Measurements from ENCODE around the gene ARHGAP45.

Gene ARHGAP45

GRCh38 chr19:1040476-1041271 lies 26.3 kb upstream of the ARHGAP45 start:
- peak; percentile 94 for DNase-seq

DNA sequence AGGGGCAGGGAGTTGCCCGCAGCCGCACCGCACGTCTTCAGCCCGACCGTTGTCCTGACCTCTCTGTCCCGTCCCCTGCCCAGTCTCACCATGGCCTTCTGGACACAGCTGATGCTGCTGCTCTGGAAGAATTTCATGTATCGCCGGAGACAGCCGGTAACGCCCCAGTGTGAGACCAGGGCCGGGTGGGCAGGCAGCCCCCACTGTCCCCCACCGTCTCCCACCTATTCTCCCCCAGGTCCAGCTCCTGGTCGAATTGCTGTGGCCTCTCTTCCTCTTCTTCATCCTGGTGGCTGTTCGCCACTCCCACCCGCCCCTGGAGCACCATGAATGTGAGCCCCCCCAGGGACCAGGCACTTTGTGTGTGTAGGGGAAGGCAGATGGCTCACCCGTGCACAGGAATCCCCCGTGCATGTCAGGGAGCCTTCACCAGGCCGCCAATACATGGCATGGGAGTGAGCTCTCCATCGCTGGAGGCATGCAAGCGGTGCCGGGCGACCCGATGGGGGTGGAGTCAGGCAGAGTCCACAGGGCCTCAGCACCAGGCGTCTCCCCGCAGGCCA lies 25.6 kb upstream of the ARHGAP45 start:
- DNase-seq = no peak

DNA sequence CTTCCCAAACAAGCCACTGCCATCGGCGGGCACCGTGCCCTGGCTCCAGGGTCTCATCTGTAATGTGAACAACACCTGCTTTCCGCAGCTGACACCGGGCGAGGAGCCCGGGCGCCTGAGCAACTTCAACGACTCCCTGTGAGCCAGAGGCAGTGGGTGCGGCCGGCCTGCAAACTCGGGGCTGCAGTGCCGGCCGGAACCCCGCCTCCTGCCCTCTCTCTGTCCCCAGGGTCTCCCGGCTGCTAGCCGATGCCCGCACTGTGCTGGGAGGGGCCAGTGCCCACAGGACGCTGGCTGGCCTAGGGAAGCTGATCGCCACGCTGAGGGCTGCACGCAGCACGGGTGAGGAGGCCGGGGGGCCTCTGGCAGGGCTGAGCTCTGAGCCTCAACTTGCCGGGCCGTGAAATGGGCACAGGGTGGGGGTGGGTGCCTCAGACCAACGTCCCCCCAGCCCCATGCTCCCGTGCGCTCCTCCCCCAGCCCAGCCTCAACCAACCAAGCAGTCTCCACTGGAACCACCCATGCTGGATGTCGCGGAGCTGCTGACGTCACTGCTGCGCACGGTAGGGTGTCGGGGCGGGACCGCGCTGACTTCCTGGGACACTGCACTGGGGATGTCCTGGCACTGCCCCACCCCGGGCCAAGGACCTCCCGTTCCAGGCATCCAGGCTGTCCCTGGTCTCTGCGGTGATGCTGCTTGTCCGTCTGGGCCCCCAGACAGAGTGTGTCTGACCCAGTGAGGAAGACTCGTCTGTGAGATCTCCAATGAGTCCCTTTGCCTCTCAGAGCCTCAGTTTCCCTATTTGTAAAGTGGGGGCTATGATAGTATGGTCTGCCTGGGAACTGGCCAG lies 24.9 kb upstream of the ARHGAP45 start:
- peak; percentile 92 for DNase-seq

DNA sequence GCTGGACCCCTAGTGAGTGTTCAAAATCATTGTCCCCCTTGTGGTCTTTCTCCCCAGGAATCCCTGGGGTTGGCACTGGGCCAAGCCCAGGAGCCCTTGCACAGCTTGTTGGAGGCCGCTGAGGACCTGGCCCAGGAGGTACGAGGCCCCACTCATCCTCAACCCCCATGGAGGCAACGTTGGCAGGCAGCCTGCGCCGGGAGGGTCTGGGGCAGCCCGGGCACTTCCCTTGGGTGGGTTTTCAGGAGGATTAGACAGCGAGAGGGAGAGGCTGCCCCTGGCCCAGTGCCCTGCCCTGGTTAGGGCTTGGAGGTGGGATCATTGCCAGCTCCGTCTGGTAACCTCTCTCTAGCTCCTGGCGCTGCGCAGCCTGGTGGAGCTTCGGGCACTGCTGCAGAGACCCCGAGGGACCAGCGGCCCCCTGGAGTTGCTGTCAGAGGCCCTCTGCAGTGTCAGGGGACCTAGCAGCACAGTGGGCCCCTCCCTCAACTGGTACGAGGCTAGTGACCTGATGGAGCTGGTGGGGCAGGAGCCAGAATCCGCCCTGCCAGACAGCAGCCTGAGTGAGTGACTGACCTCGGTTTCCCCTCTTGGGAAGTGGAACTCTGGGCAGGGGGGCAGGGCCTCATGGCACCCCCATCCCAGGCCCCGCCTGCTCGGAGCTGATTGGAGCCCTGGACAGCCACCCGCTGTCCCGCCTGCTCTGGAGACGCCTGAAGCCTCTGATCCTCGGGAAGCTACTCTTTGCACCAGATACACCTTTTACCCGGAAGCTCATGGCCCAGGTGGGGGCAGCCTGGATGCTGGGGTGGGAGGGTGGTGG lies 24.1 kb upstream of the ARHGAP45 start:
- DNase-seq = peak; percentile 34

- DNase-seq = peak; percentile 71
Measured at GRCh38 chr19:1045247-1045603, 21.7 kb upstream of the ARHGAP45 start.

- DNase-seq = no peak
Measured at GRCh38 chr19:1046117-1046626, 20.8 kb upstream of the ARHGAP45 start.

DNA sequence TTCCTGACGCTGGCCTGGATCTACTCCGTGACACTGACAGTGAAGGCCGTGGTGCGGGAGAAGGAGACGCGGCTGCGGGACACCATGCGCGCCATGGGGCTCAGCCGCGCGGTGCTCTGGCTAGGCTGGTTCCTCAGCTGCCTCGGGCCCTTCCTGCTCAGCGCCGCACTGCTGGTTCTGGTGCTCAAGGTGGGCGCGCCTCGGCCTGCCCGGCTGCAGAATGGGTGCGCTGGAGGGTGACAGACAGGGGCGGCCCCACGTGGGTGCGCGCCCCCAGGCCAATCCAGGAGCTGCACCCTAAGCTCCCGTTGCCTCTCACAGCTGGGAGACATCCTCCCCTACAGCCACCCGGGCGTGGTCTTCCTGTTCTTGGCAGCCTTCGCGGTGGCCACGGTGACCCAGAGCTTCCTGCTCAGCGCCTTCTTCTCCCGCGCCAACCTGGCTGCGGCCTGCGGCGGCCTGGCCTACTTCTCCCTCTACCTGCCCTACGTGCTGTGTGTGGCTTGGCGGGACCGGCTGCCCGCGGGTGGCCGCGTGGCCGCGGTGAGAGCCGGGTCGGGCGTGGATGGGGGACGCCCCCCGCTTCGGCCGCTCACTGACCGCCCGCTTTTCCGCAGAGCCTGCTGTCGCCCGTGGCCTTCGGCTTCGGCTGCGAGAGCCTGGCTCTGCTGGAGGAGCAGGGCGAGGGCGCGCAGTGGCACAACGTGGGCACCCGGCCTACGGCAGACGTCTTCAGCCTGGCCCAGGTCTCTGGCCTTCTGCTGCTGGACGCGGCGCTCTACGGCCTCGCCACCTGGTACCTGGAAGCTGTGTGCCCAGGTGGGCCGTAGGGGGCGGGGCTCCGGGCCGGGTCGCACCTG lies 19.9 kb upstream of the ARHGAP45 start:
- DNase-seq = no peak

DNA sequence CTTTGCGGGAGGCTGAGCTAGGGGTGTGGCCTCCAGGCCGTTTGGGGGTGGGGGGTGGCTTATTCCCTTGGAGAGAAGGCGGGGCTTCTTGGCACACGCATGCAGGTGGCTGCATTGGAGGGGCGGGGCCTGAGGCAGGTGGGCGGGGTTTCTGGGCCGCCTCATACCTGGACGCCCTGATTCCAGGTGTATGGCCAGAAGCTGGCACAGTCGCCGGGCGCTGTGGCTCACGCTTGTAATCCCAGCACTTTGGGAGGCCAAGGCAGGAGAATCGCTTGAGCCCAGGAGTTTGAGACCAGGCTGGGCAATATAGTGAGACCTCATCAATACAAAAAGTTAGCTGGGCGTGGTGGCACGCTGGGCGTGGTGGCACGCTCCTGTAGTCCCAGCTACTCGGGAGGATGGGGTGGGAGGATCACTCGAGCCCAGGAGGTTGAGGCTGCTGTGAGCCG lies 19.2 kb upstream of the ARHGAP45 start:
- no peak for DNase-seq

- DNase-seq = no peak
Measured at GRCh38 chr19:1049106-1049505, 17.9 kb upstream of the ARHGAP45 start.

GRCh38 chr19:1049800-1050199 lies 17.2 kb upstream of the ARHGAP45 start:
- DNase-seq = no peak

- DNase-seq = no peak
Measured at GRCh38 chr19:1050989-1051788, 15.8 kb upstream of the ARHGAP45 start.

GRCh38 chr19:1051791-1052190 lies 15.2 kb upstream of the ARHGAP45 start:
- no peak for DNase-seq

DNA sequence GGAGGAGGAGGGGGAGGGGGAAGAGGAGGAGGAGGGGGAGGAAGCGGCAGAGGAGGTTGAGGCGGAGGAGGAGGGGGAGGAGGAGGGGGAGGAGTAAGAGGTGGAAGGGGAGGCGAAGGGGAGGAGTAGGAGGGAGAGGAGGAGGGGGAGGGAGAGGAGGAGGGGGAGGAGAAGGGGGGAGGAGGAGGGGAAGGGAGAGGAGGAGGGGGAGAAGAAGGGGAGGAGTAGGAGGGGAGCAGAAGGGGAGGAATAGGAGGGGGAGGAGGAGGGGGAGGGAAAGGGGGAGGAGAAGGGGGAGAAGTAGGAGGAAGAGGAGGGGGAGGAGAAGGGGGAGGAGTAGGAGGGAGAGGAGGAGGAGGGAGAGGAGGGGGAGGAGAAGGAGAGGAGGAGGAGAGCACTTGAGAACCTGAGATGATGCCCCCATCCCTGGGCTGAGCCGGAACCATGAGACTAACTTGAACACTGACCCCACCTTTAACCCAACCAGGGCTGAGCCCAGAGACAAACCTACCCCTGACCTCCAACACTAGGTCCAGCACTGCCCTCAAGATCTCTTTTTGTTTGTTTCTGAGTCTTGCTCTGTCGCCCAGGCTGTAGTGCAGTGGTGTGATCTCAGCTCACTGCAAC lies 14.5 kb upstream of the ARHGAP45 start:
- DNase-seq = no peak

GRCh38 chr19:1053176-1054101 lies 13.5 kb upstream of the ARHGAP45 start:
- no peak for DNase-seq

DNA sequence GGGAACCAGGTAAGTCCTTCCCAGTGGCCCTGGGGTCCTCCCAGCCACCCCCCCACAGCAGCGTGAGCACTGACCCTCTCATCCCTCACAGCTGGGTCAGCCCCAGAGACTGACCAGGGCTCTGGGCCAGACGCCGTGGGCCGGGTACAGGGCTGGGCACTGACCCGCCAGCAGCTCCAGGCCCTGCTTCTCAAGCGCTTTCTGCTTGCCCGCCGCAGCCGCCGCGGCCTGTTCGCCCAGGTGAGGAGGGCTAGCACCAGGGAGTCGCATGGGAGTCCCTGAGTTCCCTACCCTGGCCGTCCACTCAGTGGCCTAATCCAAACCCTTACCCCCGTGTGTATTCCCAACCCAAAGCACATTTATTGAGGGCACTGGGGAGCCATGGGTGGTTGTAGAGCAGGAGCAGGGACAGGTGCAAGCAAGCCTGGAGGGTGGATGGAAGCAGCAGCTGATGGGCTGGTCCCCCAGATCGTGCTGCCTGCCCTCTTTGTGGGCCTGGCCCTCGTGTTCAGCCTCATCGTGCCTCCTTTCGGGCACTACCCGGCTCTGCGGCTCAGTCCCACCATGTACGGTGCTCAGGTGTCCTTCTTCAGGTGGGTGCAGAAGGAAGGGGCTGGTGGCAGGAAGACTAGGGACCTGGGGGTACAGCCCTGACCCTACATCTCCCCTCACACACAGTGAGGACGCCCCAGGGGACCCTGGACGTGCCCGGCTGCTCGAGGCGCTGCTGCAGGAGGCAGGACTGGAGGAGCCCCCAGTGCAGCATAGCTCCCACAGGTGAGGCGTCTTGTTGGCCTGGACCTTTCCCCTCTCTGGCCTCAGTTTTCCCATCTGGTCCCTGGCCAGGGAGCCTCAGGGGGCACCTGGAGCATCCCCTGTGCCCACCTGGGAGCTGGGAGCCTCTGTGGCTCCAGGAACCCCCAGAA lies 12.6 kb upstream of the ARHGAP45 start:
- no peak for DNase-seq

GRCh38 chr19:1055028-1055425 lies 11.9 kb upstream of the ARHGAP45 start:
- DNase-seq = no peak

- DNase-seq = no peak
Measured at GRCh38 chr19:1055886-1056620, 10.9 kb upstream of the ARHGAP45 start.
